GM21529 (cell line): ENCODE results near the gene PIK3R3.
A peak's percentile ranks its signal among the peaks of the same experiment; 100 is the strongest.

Experiments used
- ATAC-seq: cut with Tn5 transposase; IDR thresholded peaks from one replicate; pipeline ENCODE4 v1.9.1; 2021; ENCODE audit not compliant: unreplicated experiment

Gene PIK3R3

GRCh38 chr1:46158312-46159281 lies 26.2 kb upstream of the PIK3R3 start:
- ATAC-seq = peak; percentile 55

GRCh38 chr1:46157916-46158311 lies 25.5 kb upstream of the PIK3R3 start:
- no peak for ATAC-seq

GRCh38 chr1:46153732-46154131 lies 21.3 kb upstream of the PIK3R3 start:
- no peak for ATAC-seq

- ATAC-seq = no peak
Measured at GRCh38 chr1:46153228-46153627, 20.8 kb upstream of the PIK3R3 start.

- no peak for ATAC-seq
Measured at GRCh38 chr1:46152016-46152415, 19.6 kb upstream of the PIK3R3 start.

- no peak for ATAC-seq
Measured at GRCh38 chr1:46150085-46150484, 17.7 kb upstream of the PIK3R3 start.

GRCh38 chr1:46148318-46148717 lies 15.9 kb upstream of the PIK3R3 start:
- ATAC-seq = no peak

GRCh38 chr1:46137916-46138315 lies 5.5 kb upstream of the PIK3R3 start:
- no peak for ATAC-seq

GRCh38 chr1:46136711-46137110 lies 4.3 kb upstream of the PIK3R3 start:
- ATAC-seq = no peak

GRCh38 chr1:46134660-46135331 lies 2.4 kb upstream of the PIK3R3 start:
- ATAC-seq = no peak

- no peak for ATAC-seq
Measured at GRCh38 chr1:46133781-46134350, 1.4 kb upstream of the PIK3R3 start.

- ATAC-seq = peak; percentile 53
Measured at GRCh38 chr1:46133181-46133658, 791 bp upstream of the PIK3R3 start.

GRCh38 chr1:46131712-46132528 lies 509 bp downstream of the PIK3R3 start:
- ATAC-seq = no peak

GRCh38 chr1:46131093-46131492 lies 1.3 kb downstream of the PIK3R3 start:
- ATAC-seq = no peak

GRCh38 chr1:46130606-46131005 lies 1.8 kb downstream of the PIK3R3 start:
- ATAC-seq = no peak

- ATAC-seq = no peak
Measured at GRCh38 chr1:46130121-46130520, 2.3 kb downstream of the PIK3R3 start.

- ATAC-seq = no peak
Measured at GRCh38 chr1:46128344-46128743, 4.1 kb downstream of the PIK3R3 start.

- no peak for ATAC-seq
Measured at GRCh38 chr1:46118856-46119255, 13.6 kb downstream of the PIK3R3 start.

- no peak for ATAC-seq
Measured at GRCh38 chr1:46117810-46118494, 14.5 kb downstream of the PIK3R3 start.

GRCh38 chr1:46114925-46115603 lies 17.4 kb downstream of the PIK3R3 start:
- ATAC-seq = no peak
